Endothelial cell of umbilical vein (primary cell): ENCODE results near the gene IGF1. TPM values are rescaled to one million over a fixed set of nuclear protein-coding genes. Genes with fewer than 3 reads are reported as not detected.

Source experiments
- BruUV-seq: library from RNA; stranded (reverse); fragments of 400-500 nt; replicated peaks from 2 replicates; lab custom pipeline; 2021; lab: Mats Ljungman, UMichigan
- CTCF ChIA-PET: fragments of 300-600, 350-600 bp; sonication (Branson Sonifier 250); formaldehyde crosslinking; loops from one replicate; lab custom pipeline; 2021; ENCODE audit warnings: antibody characterized with exemption, inconsistent platforms; lab: Charles Lee
- POLR2A ChIA-PET: fragments of 300-600, 350-600 bp; sonication (Branson Sonifier 250); formaldehyde crosslinking; loops from one replicate; lab custom pipeline; 2021; ENCODE audit warnings: antibody characterized with exemption, inconsistent platforms; lab: Charles Lee
- DNase-seq: peaks from one replicate; pipeline ENCODE4 v3.0.0-alpha.2; 2011; ENCODE audit warnings: low read depth, low spot score
- FAIRE-seq: peaks from 2 replicates; lab custom pipeline; 2011; peaks lifted over from hg19 to GRCh38; lab: Jason Lieb, UNC
- H2AFZ ChIP-seq: 2 replicates; pipeline ENCODE4 v1.6.0; 2012; ENCODE audit warnings: low read depth, low read length, control low read depth, inconsistent platforms
- H3K27ac ChIP-seq: 2 replicates; pipeline ENCODE4 v1.5.1; 2011; ENCODE audit warnings: low read depth, mild to moderate bottlenecking, control low read depth, low read length, moderate library complexity; ENCODE audit not compliant: insufficient read depth
- H3K27me3 ChIP-seq, 2 experiments: 2 replicates each; pipeline versions ENCODE4 v1.6.0 to v1.6.1; 2011; ENCODE audit warnings: low read length in 2 of 2, mixed read lengths in 1 of 2; ENCODE audit not compliant: control insufficient read depth in 2 of 2, insufficient read depth in 2 of 2
- H3K36me3 ChIP-seq, 2 experiments: 2 replicates in 1 of 2; 3 replicates in 1 of 2; pipeline ENCODE4 v1.5.1; 2011; ENCODE audit warnings: low read length in 2 of 2, mild to moderate bottlenecking in 1 of 2, moderate library complexity in 1 of 2; ENCODE audit not compliant: control insufficient read depth in 2 of 2, insufficient read depth in 2 of 2; ENCODE audit errors: extremely low read depth in 1 of 2
- H3K4me1 ChIP-seq: 3 replicates; pipeline ENCODE4 v1.5.1; 2011; ENCODE audit warnings: mild to moderate bottlenecking, low read length; ENCODE audit not compliant: control insufficient read depth, insufficient read depth; ENCODE audit errors: extremely low read depth
- H3K4me2 ChIP-seq: 2 replicates; pipeline ENCODE4 v1.6.1; 2011; ENCODE audit warnings: low read length, control low read depth, mixed read lengths; ENCODE audit not compliant: insufficient read depth
- H3K4me3 ChIP-seq, 3 experiments: fragments of 200-600 bp in 1 of 3; sonication (generic), shearing (Covaris generic) in 1 of 3; replicated peaks in 1 of 3; 2 replicates each; pipeline ENCODE4 v1.5.1; 2011 to 2016; ENCODE audit warnings: control low read depth in 3 of 3, low read length in 3 of 3, mild to moderate bottlenecking in 2 of 3, inconsistent platforms in 1 of 3, low read depth in 1 of 3, moderate library complexity in 1 of 3; ENCODE audit not compliant: insufficient read depth in 1 of 3
- H3K79me2 ChIP-seq: 2 replicates; pipeline ENCODE4 v1.6.0; 2012; ENCODE audit warnings: low read length, inconsistent platforms; ENCODE audit not compliant: control insufficient read depth, insufficient read depth
- H3K9ac ChIP-seq: replicated peaks from 2 replicates; pipeline ENCODE3; 2011; ENCODE audit warnings: low read length, control low read depth; ENCODE audit not compliant: insufficient read depth; ENCODE audit errors: extremely low read depth
- H3K9me1 ChIP-seq: replicated peaks from 3 replicates; pipeline ENCODE4 v1.6.0; 2011; ENCODE audit warnings: mild to moderate bottlenecking, low read length; ENCODE audit not compliant: control insufficient read depth, insufficient read depth; ENCODE audit errors: extremely low read depth
- H3K9me3 ChIP-seq: replicated peaks from 2 replicates; pipeline ENCODE4 v1.5.1; 2012; ENCODE audit warnings: low read length, inconsistent platforms; ENCODE audit not compliant: control insufficient read depth, insufficient read depth
- H4K20me1 ChIP-seq: replicated peaks from 2 replicates; pipeline ENCODE3; 2011; ENCODE audit warnings: mild to moderate bottlenecking, low read length; ENCODE audit not compliant: control insufficient read depth, insufficient read depth; ENCODE audit errors: extremely low read depth
- EZH2 ChIP-seq: IDR thresholded peaks from 2 replicates; pipeline ENCODE4 v1.6.1; 2012; ENCODE audit warnings: borderline replicate concordance, low read depth, mild to moderate bottlenecking, moderate library complexity, low read length, inconsistent platforms; ENCODE audit not compliant: severe bottlenecking
- FOS ChIP-seq: IDR thresholded peaks from 2 replicates; pipeline ENCODE4 v1.6.1; 2011; ENCODE audit warnings: mild to moderate bottlenecking, low read length, moderate library complexity, borderline replicate concordance; ENCODE audit not compliant: insufficient read depth
- GATA2 ChIP-seq: IDR thresholded peaks from 2 replicates; pipeline ENCODE4 v1.7.0; 2011; ENCODE audit warnings: low read depth, mild to moderate bottlenecking, moderate library complexity, mixed read lengths, low read length; ENCODE audit not compliant: insufficient read length, insufficient read depth
- JUN ChIP-seq: IDR thresholded peaks from 2 replicates; pipeline ENCODE4 v1.6.1; 2011; ENCODE audit warnings: borderline replicate concordance, low read depth; ENCODE audit not compliant: insufficient read length, insufficient read depth
- MYC ChIP-seq: IDR thresholded peaks from one replicate; pipeline ENCODE4 v1.6.1; 2011; ENCODE audit warnings: mild to moderate bottlenecking, low read depth, low read length
- POLR2A ChIP-seq: IDR thresholded peaks from 2 replicates; pipeline ENCODE4 v1.6.1; 2012; ENCODE audit warnings: low read depth, mild to moderate bottlenecking, control low read depth, low read length
- POLR2AphosphoS5 ChIP-seq: IDR thresholded peaks from 2 replicates; pipeline ENCODE4 v1.6.1; 2012; ENCODE audit warnings: low read depth, mild to moderate bottlenecking, control low read depth, low read length, moderate library complexity; ENCODE audit not compliant: insufficient read depth
- dilution Hi-C: fragments of 300-500 bp; cut with MboI; formaldehyde crosslinking; loops from one replicate; pipeline ENCODE4 v1.15.0; 2019; ENCODE audit warnings: low sequenced_read_pairs; ENCODE audit not compliant: extremely low pct_ligation_motif_present
- intact Hi-C: fragments of 100-400 bp; cut with micrococcal nuclease; formaldehyde crosslinking; loops from one replicate; pipeline ENCODE4 v1.10.0; 2022
- polyA plus RNA-seq, 4 experiments: library from polyadenylated mRNA; depleted of rRNA in 3 of 4; stranded (reverse) in 3 of 4; unstranded in 1 of 4; fragments of >200 nt; gene quantifications; 2 replicates each; pipeline versions ENCODE4 v1.2.1 to v1.2.3, GENCODE V29; 2011 to 2012; ENCODE audit warnings: missing spikeins in 1 of 4
- total RNA-seq: library from RNA; stranded (reverse); gene quantifications from 2 replicates; pipeline ENCODE4 v1.2.3, GENCODE V29; 2021
- TF ChIP-seq, protein P1 (sequence below), 2 donors: IDR thresholded peaks; 1 replicate in 1 of 2; 2 replicates in 1 of 2; pipeline ENCODE4 v1.5.1; 2011; ENCODE audit warnings: low read length in 2 of 2, mild to moderate bottlenecking in 2 of 2, moderate library complexity in 2 of 2, control low read depth in 1 of 2, inconsistent platforms in 1 of 2, low read depth in 1 of 2; ENCODE audit not compliant: insufficient read depth in 1 of 2; ENCODE audit errors: extremely low read depth in 1 of 2
- TF ChIP-seq, protein P2 (sequence below): IDR thresholded peaks from 2 replicates; pipeline ENCODE4 v1.6.1; 2011; ENCODE audit not compliant: insufficient read depth, insufficient read length

Gene IGF1
- total and polyA plus RNA-seq, 2 donors (not counting 3 experiments of a cell fraction or from before 2014, with no cell fraction given) = 0.10 TPM; not detected in 1

- CTCF ChIA-PET = interaction anchor here (0.8 to 2.1 kb wide), 4 partner anchors 12 to 541 kb away, joined by 3 to 10 read pairs (median 4); no protein-coding TSS in a partner anchor
- H3K27me3 ChIP-seq = no peaks in the 10 kb centered on the region
- H2AFZ ChIP-seq = no peak overlapping the region
- no peaks in the 10 kb centered on the region for H3K9me1 ChIP-seq
- H4K20me1 ChIP-seq = no peaks in the 10 kb centered on the region
- BruUV-seq = no TSS peak
- no peak overlapping the region for H3K27ac ChIP-seq
- no peaks in the 10 kb centered on the region for H3K36me3 ChIP-seq
- DNase-seq = no peak
- dilution Hi-C loops (no loop called here), intact Hi-C loops (loop anchor here (10.0 kb wide), 1 partner anchor 219 kb away; no protein-coding TSS in a partner anchor)
- H3K4me1 ChIP-seq = peaks cover 3% of the 10 kb centered on the region
- H3K4me2 ChIP-seq = no peak overlapping the region
- H3K9ac ChIP-seq = no peak overlapping the region
- H3K79me2 ChIP-seq = no peaks in the 10 kb centered on the region
- H3K4me3 ChIP-seq = no peak overlapping the region
- TF ChIP-seq JUN (no peak), GATA2 (no peak), POLR2AphosphoS5 (no peak), FOS (no peak), MYC (no peak), POLR2A (no peak), EZH2 (no peak)
- TF ChIP-seq, protein P1, sequence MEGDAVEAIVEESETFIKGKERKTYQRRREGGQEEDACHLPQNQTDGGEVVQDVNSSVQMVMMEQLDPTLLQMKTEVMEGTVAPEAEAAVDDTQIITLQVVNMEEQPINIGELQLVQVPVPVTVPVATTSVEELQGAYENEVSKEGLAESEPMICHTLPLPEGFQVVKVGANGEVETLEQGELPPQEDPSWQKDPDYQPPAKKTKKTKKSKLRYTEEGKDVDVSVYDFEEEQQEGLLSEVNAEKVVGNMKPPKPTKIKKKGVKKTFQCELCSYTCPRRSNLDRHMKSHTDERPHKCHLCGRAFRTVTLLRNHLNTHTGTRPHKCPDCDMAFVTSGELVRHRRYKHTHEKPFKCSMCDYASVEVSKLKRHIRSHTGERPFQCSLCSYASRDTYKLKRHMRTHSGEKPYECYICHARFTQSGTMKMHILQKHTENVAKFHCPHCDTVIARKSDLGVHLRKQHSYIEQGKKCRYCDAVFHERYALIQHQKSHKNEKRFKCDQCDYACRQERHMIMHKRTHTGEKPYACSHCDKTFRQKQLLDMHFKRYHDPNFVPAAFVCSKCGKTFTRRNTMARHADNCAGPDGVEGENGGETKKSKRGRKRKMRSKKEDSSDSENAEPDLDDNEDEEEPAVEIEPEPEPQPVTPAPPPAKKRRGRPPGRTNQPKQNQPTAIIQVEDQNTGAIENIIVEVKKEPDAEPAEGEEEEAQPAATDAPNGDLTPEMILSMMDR (IDR thresholded peaks at IDR 0.05; ENCODE audit: extremely low read depth in 1 of 2, insufficient read depth in 1 of 2, low read depth in 1 of 2, low read length in 2 of 2) = no peak
- TF ChIP-seq, protein P2, sequence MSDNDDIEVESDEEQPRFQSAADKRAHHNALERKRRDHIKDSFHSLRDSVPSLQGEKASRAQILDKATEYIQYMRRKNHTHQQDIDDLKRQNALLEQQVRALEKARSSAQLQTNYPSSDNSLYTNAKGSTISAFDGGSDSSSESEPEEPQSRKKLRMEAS = no peak
- H3K9me3 ChIP-seq = no peaks in the 10 kb centered on the region
- FAIRE-seq = no peak
- POLR2A ChIA-PET = no interaction called here
Measured at GRCh38 chr12:102486153-102486552, 5.8 kb upstream of the IGF1 start.
